PC-9 (cell line): ENCODE data around the gene OR6Y1. TPM values are rescaled to one million over a fixed set of nuclear protein-coding genes. Genes with fewer than 3 reads are reported as not detected.

Source experiments
- BruUV-seq: library from RNA; stranded (reverse); fragments of 400-500 nt; replicated peaks from 2 replicates; lab custom pipeline; 2021; lab: Mats Ljungman, UMichigan
- CTCF ChIA-PET: fragments of 300-600 bp; sonication (Branson Sonifier 250); formaldehyde crosslinking; loops from one replicate; lab custom pipeline; 2022; ENCODE audit warnings: antibody characterized with exemption; lab: Charles Lee
- POLR2A ChIA-PET: fragments of 300-600 bp; sonication (Branson Sonifier 250); formaldehyde crosslinking; loops from one replicate; lab custom pipeline; 2022; ENCODE audit warnings: antibody characterized with exemption; ENCODE audit not compliant: unreplicated experiment; lab: Charles Lee
- DNase-seq, 2 experiments: peaks; one replicate each; pipeline versions ENCODE4 v3.0.0 to v3.0.0-alpha.2; 2015 to 2022; ENCODE audit warnings: mixed read lengths in 1 of 2
- H2AFZ ChIP-seq: fragments of 200-600 bp; sonication (generic); 2 replicates; pipeline ENCODE4 v1.8.1; 2017; ENCODE audit warnings: antibody characterized with exemption
- H3F3A ChIP-seq: fragments of 200-600 bp; sonication (generic); 2 replicates; pipeline ENCODE4 v1.8.1; 2017; ENCODE audit warnings: antibody characterized with exemption, mild to moderate bottlenecking, low read depth; ENCODE audit not compliant: insufficient read depth
- H3K27ac ChIP-seq: fragments of 200-600 bp; sonication (generic); 2 replicates; pipeline ENCODE4 v1.6.1; 2016; ENCODE audit warnings: mixed run types
- H3K27me3 ChIP-seq: fragments of 200-600 bp; sonication (generic); 2 replicates; pipeline ENCODE4 v1.6.1; 2016; ENCODE audit warnings: low read depth, mixed run types; ENCODE audit not compliant: insufficient read depth
- H3K36me3 ChIP-seq: fragments of 200-600 bp; sonication (generic); 2 replicates; pipeline ENCODE4 v1.6.1; 2016; ENCODE audit warnings: low read depth, mixed run types
- H3K4me1 ChIP-seq: fragments of 200-600 bp; sonication (generic); replicated peaks from 2 replicates; pipeline ENCODE4 v1.6.1; 2016; ENCODE audit warnings: mixed run types; ENCODE audit not compliant: insufficient read depth
- H3K4me2 ChIP-seq: fragments of 200-600 bp; sonication (generic); 2 replicates; pipeline ENCODE4 v1.6.1; 2017; ENCODE audit warnings: mixed run types
- H3K4me3 ChIP-seq: fragments of 200-600 bp; sonication (generic); 2 replicates; pipeline ENCODE4 v1.6.1; 2016; ENCODE audit warnings: mixed run types
- H3K79me2 ChIP-seq: fragments of 200-600 bp; sonication (generic); 2 replicates; pipeline ENCODE4 v1.6.1; 2017; ENCODE audit warnings: low read depth, mixed run types
- H3K9me2 ChIP-seq: fragments of 200-600 bp; sonication (generic); 2 replicates; pipeline ENCODE4 v1.8.1; 2017; ENCODE audit warnings: mild to moderate bottlenecking; ENCODE audit not compliant: insufficient read depth
- H3K9me3 ChIP-seq: fragments of 200-600 bp; sonication (generic); 2 replicates; pipeline ENCODE4 v1.8.1; 2016; ENCODE audit warnings: low read depth; ENCODE audit not compliant: insufficient read depth
- H4K20me1 ChIP-seq: fragments of 200-600 bp; sonication (generic); 2 replicates; pipeline ENCODE4 v1.8.1; 2017; ENCODE audit not compliant: insufficient read depth
- CTCF ChIP-seq: fragments of 200-600 bp; sonication (generic); conservative IDR thresholded peaks from 2 replicates; pipeline ENCODE4 v1.6.1; 2017; ENCODE audit warnings: mixed run types, antibody characterized with exemption, mild to moderate bottlenecking, moderate library complexity
- EZH2 ChIP-seq: fragments of 200-600 bp; sonication (generic); IDR thresholded peaks from 2 replicates; pipeline ENCODE4 v1.8.0; 2017; ENCODE audit warnings: antibody characterized with exemption, low read depth
- intact Hi-C: fragments of 100-400 bp; cut with micrococcal nuclease; formaldehyde crosslinking; loops from one replicate; pipeline ENCODE4 v1.10.0; 2022; ENCODE audit not compliant: unreplicated experiment
- total RNA-seq: library from RNA; stranded (reverse); gene quantifications from 2 replicates; pipeline ENCODE4 v1.2.3, GENCODE V29; 2021

Gene OR6Y1
- total RNA-seq, 1 experiment from 2014 or later, result not detected

GRCh38 chr1:158583962-158584361, 29.8 kb upstream of the OR6Y1 start:
- Histone ChIP-seq H3F3A (no peaks in the 10 kb centered on the region), H3K9me3 (no peaks in the 10 kb centered on the region), H2AFZ (no peak overlapping the region), H3K4me2 (no peak overlapping the region), H3K27ac (no peak overlapping the region), H4K20me1 (no peaks in the 10 kb centered on the region), H3K79me2 (no peaks in the 10 kb centered on the region), H3K4me3 (no peak overlapping the region), H3K4me1 (no peaks in the 10 kb centered on the region), H3K36me3 (no peaks in the 10 kb centered on the region), H3K9me2 (no peaks in the 10 kb centered on the region; the same call in 1 of the 2 replicates), H3K27me3 (no peaks in the 10 kb centered on the region)
- intact Hi-C loops, result no loop called here
- TF ChIP-seq CTCF (no peak), EZH2 (no peak)
- ChIA-PET CTCF (no interaction called here), POLR2A (no interaction called here)
- BruUV-seq, result no TSS peak
- DNase-seq, result no peak

GRCh38 chr1:158579733-158580132, 25.5 kb upstream of the OR6Y1 start, which contains the start of gene OR10X1:
Gene OR10X1, minus strand, starts transcription at chr1:158579899. Its CDS starts 0 bp downstream, at chr1:158579899.
- CTCF ChIA-PET, result no interaction called here

GRCh38 chr1:158577561-158577960, 23.4 kb upstream of the OR6Y1 start:
- no peaks in the 10 kb centered on the region for H3K9me3 ChIP-seq
- no peaks in the 10 kb centered on the region for H3K79me2 ChIP-seq
- 0 out of 2 replicates have a peak, but pooled peaks cover 8% of the 10 kb centered on the region for H3K27me3 ChIP-seq
- TF ChIP-seq EZH2 (no peak), CTCF (no peak)
- H3K9me2 ChIP-seq, result no peaks in the 10 kb centered on the region
- H3K4me2 ChIP-seq, result no peak overlapping the region
- H3K36me3 ChIP-seq, result no peaks in the 10 kb centered on the region
- no peaks in the 10 kb centered on the region for H3K4me1 ChIP-seq
- no peak for DNase-seq
- no peak overlapping the region for H3K27ac ChIP-seq
- no peaks in the 10 kb centered on the region for H4K20me1 ChIP-seq
- H3F3A ChIP-seq, result no peaks in the 10 kb centered on the region
- no TSS peak for BruUV-seq
- H3K4me3 ChIP-seq, result no peak overlapping the region
- intact Hi-C loops, result no loop called here
- H2AFZ ChIP-seq, result no peak overlapping the region
- CTCF ChIA-PET, result no interaction called here
- POLR2A ChIA-PET, result no interaction called here

More at GRCh38 chr1:158579733-158580132, 25.5 kb upstream of the OR6Y1 start, which contains the start of gene OR10X1:
- no peak within 1 kb of the TSS for H2AFZ ChIP-seq
- H3K9me3 ChIP-seq, result no peaks in the 10 kb centered on the region
- intact Hi-C loops, result no loop called here
- H3K4me3 ChIP-seq, result no peak within 1 kb of the TSS
- no peak for DNase-seq
- no peaks in the 10 kb centered on the region for H3K79me2 ChIP-seq
- H3F3A ChIP-seq, result no peaks in the 10 kb centered on the region
- TF ChIP-seq CTCF, result no peak
- TF ChIP-seq EZH2, result no peak
- H3K27me3 ChIP-seq, result 0 out of 2 replicates have a peak, but pooled peaks cover 8% of the 10 kb centered on the region
- H3K9me2 ChIP-seq, result no peaks in the 10 kb centered on the region
- POLR2A ChIA-PET, result no interaction called here
- H3K36me3 ChIP-seq, result no peaks in the 10 kb centered on the region
- no peaks in the 10 kb centered on the region for H4K20me1 ChIP-seq
- no peaks in the 10 kb centered on the region for H3K4me1 ChIP-seq
- H3K27ac ChIP-seq, result no peak within 1 kb of the TSS
- no peak within 1 kb of the TSS for H3K4me2 ChIP-seq
- BruUV-seq, result no TSS peak
